DOHH2 (cell line): Measurements from ENCODE around the gene KATNAL2.

Source experiments
- H3F3A ChIP-seq: fragments of 200-600 bp; sonication (generic), shearing (Covaris generic); 2 replicates; pipeline ENCODE4 v1.6.0; 2016; ENCODE audit warnings: antibody characterized with exemption, mild to moderate bottlenecking; ENCODE audit not compliant: control insufficient read depth, insufficient read depth
- H3K27ac ChIP-seq: fragments of 200-600 bp; sonication (generic); 2 replicates; pipeline ENCODE4 v1.5.1; 2014; ENCODE audit warnings: low read depth, mild to moderate bottlenecking, low read length, moderate library complexity
- H3K27me3 ChIP-seq: fragments of 200-600 bp; sonication (generic); 2 replicates; pipeline ENCODE4 v1.6.1; 2014; ENCODE audit warnings: mild to moderate bottlenecking, low read length, mixed read lengths; ENCODE audit not compliant: control insufficient read depth
- H3K36me3 ChIP-seq: fragments of 200-600 bp; sonication (generic); 2 replicates; pipeline ENCODE4 v1.6.1; 2014; ENCODE audit warnings: mild to moderate bottlenecking, low read length, moderate library complexity, mixed read lengths; ENCODE audit not compliant: control insufficient read depth
- H3K4me1 ChIP-seq: fragments of 200-600 bp; sonication (generic); 2 replicates; pipeline ENCODE4 v1.6.1; 2014; ENCODE audit warnings: mild to moderate bottlenecking, low read length, mixed read lengths; ENCODE audit not compliant: control insufficient read depth
- H3K4me2 ChIP-seq: fragments of 200-600 bp; sonication (generic); 2 replicates; pipeline ENCODE4 v1.6.0; 2014; ENCODE audit warnings: mild to moderate bottlenecking, low read length, moderate library complexity
- H3K4me3 ChIP-seq: fragments of 200-600 bp; sonication (generic); 2 replicates; pipeline ENCODE4 v1.5.1; 2014; ENCODE audit warnings: mild to moderate bottlenecking, low read length, mixed read lengths
- H3K79me2 ChIP-seq: fragments of 200-600 bp; sonication (generic); 2 replicates; pipeline ENCODE4 v1.6.1; 2014; ENCODE audit warnings: mild to moderate bottlenecking, low read length, mixed read lengths; ENCODE audit not compliant: control insufficient read depth
- H3K9me2 ChIP-seq: fragments of 200-600 bp; sonication (generic); replicated peaks from 2 replicates; pipeline ENCODE4 v1.6.1; 2014; ENCODE audit warnings: mild to moderate bottlenecking, low read length, mixed read lengths; ENCODE audit not compliant: control insufficient read depth
- H3K9me3 ChIP-seq: fragments of 200-600 bp; sonication (generic); 2 replicates; pipeline ENCODE4 v1.6.1; 2014; ENCODE audit warnings: antibody characterized with exemption, low read length, mixed read lengths; ENCODE audit not compliant: control insufficient read depth, insufficient read depth
- H4K20me1 ChIP-seq: fragments of 200-600 bp; sonication (generic); 2 replicates; pipeline ENCODE4 v1.6.0; 2014; ENCODE audit warnings: low read depth, mild to moderate bottlenecking, antibody characterized with exemption, low read length, moderate library complexity; ENCODE audit not compliant: control insufficient read depth, insufficient read depth
- CTCF ChIP-seq: fragments of 200-600 bp; sonication (generic); IDR thresholded peaks from one replicate; pipeline ENCODE4 v1.5.1; 2014; ENCODE audit warnings: antibody characterized with exemption, mild to moderate bottlenecking, low read depth, low read length; ENCODE audit not compliant: poor library complexity, severe bottlenecking
- EZH2phosphoT487 ChIP-seq: fragments of 200-600 bp; sonication (generic); IDR thresholded peaks from 2 replicates; pipeline ENCODE4 v1.6.1; 2017; ENCODE audit warnings: borderline replicate concordance, mild to moderate bottlenecking, antibody characterized with exemption, low read length, moderate library complexity, mixed read lengths

The KATNAL2 gene

DNA sequence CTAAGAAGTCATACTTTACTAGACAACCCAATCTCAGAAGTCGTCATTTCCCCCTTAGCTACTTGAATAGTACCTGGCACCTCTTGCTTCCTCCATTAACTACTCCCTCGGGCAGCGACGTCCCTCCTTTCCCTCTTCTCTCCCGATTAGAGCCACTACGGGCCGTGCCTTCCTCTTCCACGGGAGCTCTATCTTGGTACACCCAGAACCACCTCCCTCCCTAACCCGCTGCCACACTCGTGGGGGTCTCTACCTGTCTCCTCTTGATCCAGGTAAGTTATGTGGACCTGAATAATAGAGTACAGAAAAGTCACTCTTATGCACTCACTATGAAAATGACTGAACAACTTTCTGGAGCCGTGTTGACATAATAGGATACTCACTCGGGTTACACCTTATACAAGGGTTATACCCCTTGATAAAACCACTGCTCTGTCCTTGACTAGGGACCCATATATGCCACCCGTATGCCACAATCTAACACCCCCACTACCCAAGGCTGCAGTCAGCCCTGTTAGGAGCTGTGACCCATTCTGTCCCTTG lies 233.5 kb downstream of the KATNAL2 start:
- Histone ChIP-seq H3K9me3 (no peaks in the 10 kb centered on the region), H3K27ac (peak overlapping the region; percentile 33; the same call in 1 of the 2 replicates), H3K4me2 (peak overlapping the region; percentile 88), H3K9me2 (no peaks in the 10 kb centered on the region), H4K20me1 (no peaks in the 10 kb centered on the region), H3F3A (peaks cover 6% of the 10 kb centered on the region; the same call in 1 of the 2 replicates), H3K27me3 (no peaks in the 10 kb centered on the region), H3K4me3 (peak overlapping the region; percentile 96), H3K36me3 (peaks cover 21% of the 10 kb centered on the region), H3K4me1 (peaks cover 20% of the 10 kb centered on the region), H3K79me2 (peaks cover 40% of the 10 kb centered on the region)
- TF ChIP-seq EZH2phosphoT487: no peak
- TF ChIP-seq CTCF: no peak

GRCh38 chr18:47151439-47151838 lies 234.0 kb downstream of the KATNAL2 start:
- no peak overlapping the region for H3K27ac ChIP-seq
- peaks cover 34% of the 10 kb centered on the region for H3K79me2 ChIP-seq
- peaks cover 22% of the 10 kb centered on the region for H3K36me3 ChIP-seq
- no peaks in the 10 kb centered on the region for H3K9me2 ChIP-seq
- peak overlapping the region; percentile 96 for H3K4me3 ChIP-seq
- H3K4me2 ChIP-seq: peak overlapping the region; percentile 88
- peaks cover 11% of the 10 kb centered on the region; the same call in 1 of the 2 replicates for H3F3A ChIP-seq
- H3K27me3 ChIP-seq: no peaks in the 10 kb centered on the region
- no peaks in the 10 kb centered on the region for H3K9me3 ChIP-seq
- TF ChIP-seq EZH2phosphoT487 (no peak), CTCF (no peak)
- no peaks in the 10 kb centered on the region for H4K20me1 ChIP-seq
- H3K4me1 ChIP-seq: peaks cover 20% of the 10 kb centered on the region
